Keratinocyte (primary cell): ENCODE results near the gene G6PC3.

ENCODE experiments used
- CTCF ChIP-seq, 3 experiments: IDR thresholded peaks in 1 of 3; conservative IDR thresholded peaks in 1 of 3; optimal IDR thresholded peaks in 1 of 3; 2 replicates in 2 of 3; 3 replicates in 1 of 3; pipeline versions ENCODE3 to v1.5.1; 2011; ENCODE audit warnings: low read length in 3 of 3, mild to moderate bottlenecking in 3 of 3, moderate library complexity in 2 of 3, control low read depth in 1 of 3, inconsistent platforms in 1 of 3; ENCODE audit not compliant: insufficient read depth in 2 of 3; ENCODE audit errors: extremely low read depth in 1 of 3
- EZH2 ChIP-seq: IDR thresholded peaks from one replicate; pipeline ENCODE4 v1.6.1; 2012; ENCODE audit warnings: inconsistent platforms, mild to moderate bottlenecking, low read length, moderate library complexity

DNA sequence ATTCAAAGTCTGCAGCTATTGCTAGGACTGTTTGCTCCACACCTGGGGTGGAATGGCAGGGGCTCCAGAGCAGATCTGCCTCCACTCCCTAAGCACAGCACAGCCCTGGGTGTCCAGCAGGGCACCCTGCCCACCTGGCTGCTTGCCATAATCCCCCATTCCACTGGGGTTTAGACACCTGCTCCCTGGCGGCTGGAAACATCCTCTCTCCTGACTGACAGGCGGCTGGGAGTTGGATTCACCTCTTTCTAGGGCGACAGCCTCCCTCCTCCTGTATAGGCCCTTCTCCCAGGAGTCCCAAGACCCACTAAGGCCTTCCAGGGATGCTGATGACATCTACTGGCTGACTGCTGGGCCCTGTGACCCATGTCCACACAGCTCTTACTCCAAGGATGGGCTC, 34.9 kb downstream of the G6PC3 start:
- TF ChIP-seq CTCF (optimal IDR thresholded peaks at IDR 0.05 in 1 of 3, IDR thresholded peaks at IDR 0.05 in 1 of 3, conservative IDR thresholded peaks at IDR 0.05 in 1 of 3; ENCODE audit: extremely low read depth in 1 of 3, insufficient read depth in 2 of 3, low read length in 3 of 3) (no peak), EZH2 (no peak)
